Left colon (tissue), 2 donors: ENCODE results near the gene RILPL1. TPM values are rescaled to one million over a fixed set of nuclear protein-coding genes. Genes with fewer than 3 reads are reported as not detected.
"Not testable (repeated sequence)": the region's sequence is repeated elsewhere in the genome, so short reads cannot be mapped to it uniquely, and the experiment has no call there.

Experiments used
- ATAC-seq: fragments of 200-7000 bp; cut with Tn5 transposase; one replicate; pipeline ENCODE4 v1.9.1; 2020; ENCODE audit warnings: mild to moderate bottlenecking, moderate library complexity
- DNase-seq, 2 donors: peaks; one replicate each; pipeline ENCODE4 v3.0.0-alpha.2; 2020
- intact Hi-C, 2 donors: fragments of 100-400 bp; cut with DNase I in 1 of 2; cut with micrococcal nuclease in 1 of 2; formaldehyde crosslinking; loops; one replicate each; pipeline versions ENCODE4 v1.11.2 to v1.14.0; 2022; cut with DNase I, micrococcal nuclease
- total RNA-seq, 2 donors: library from RNA; stranded (reverse); fragmentation: NEBNext Ultra II Directional; extraction: Animal tissue kit (Norgen Biotek cat#: 25700); gene quantifications; one replicate each; pipeline ENCODE4 v1.2.1, GENCODE V29; 2021
- donor health status: DM: no; HTN: no; CAD: no.
- donor health status: DM: yes; HTN: yes; CAD: no.

The RILPL1 gene
- total RNA-seq, 2 donors from 2014 or later, result 4.3 to 4.9 TPM

- DNase-seq (peak; percentile 30 to 38), ATAC-seq (peak; percentile 45)
- intact Hi-C loops, result no loop called here
These were observed 490 bp downstream of the RILPL1 start for GRCh38 chr12:123532808-123533649.

- intact Hi-C loops, result no loop called here
- DNase-seq, result no peak
- ATAC-seq, result no peak
These were observed 1.5 kb downstream of the RILPL1 start for GRCh38 chr12:123532019-123532418.

- DNase-seq (no peak), ATAC-seq (no peak)
- intact Hi-C loops, result no loop called here
These were observed 2.4 kb downstream of the RILPL1 start for GRCh38 chr12:123531091-123531490.

- ATAC-seq (no peak), DNase-seq (no peak)
- intact Hi-C loops, result no loop called here
These were observed 2.9 kb downstream of the RILPL1 start for GRCh38 chr12:123530668-123531067.

- intact Hi-C loops, result no loop called here
- ATAC-seq (no peak), DNase-seq (no peak)
These were observed 3.8 kb downstream of the RILPL1 start for GRCh38 chr12:123529686-123530085.

GRCh38 chr12:123528858-123529257 lies 4.7 kb downstream of the RILPL1 start:
- DNase-seq (no peak), ATAC-seq (no peak)
- intact Hi-C loops, result no loop called here

- intact Hi-C loops, result no loop called here
- ATAC-seq (no peak), DNase-seq (no peak)
These were observed 6.9 kb downstream of the RILPL1 start for GRCh38 chr12:123526542-123527080.

GRCh38 chr12:123524378-123524777 lies 9.1 kb downstream of the RILPL1 start:
- ATAC-seq (no peak), DNase-seq (no peak)
- intact Hi-C loops, result no loop called here

GRCh38 chr12:123523518-123523917 lies 10.0 kb downstream of the RILPL1 start:
- no peak for DNase-seq
- no peak for ATAC-seq
- intact Hi-C loops, result no loop called here

- no peak for DNase-seq
- intact Hi-C loops, result no loop called here
These were observed 11.4 kb downstream of the RILPL1 start for GRCh38 chr12:123522164-123522563.

GRCh38 chr12:123520567-123521474 lies 12.7 kb downstream of the RILPL1 start:
- DNase-seq (no peak), ATAC-seq (no peak)
- intact Hi-C loops, result no loop called here

More at GRCh38 chr12:123522164-123522563, 11.4 kb downstream of the RILPL1 start:
- no peak for ATAC-seq

GRCh38 chr12:123519141-123520001 lies 14.1 kb downstream of the RILPL1 start:
- DNase-seq (peak in 1 of 2 donors; percentile 6), ATAC-seq (peak; percentile 45)
- intact Hi-C loops, result no loop called here

- DNase-seq (no peak), ATAC-seq (no peak)
- intact Hi-C loops, result no loop called here
These were observed 17.2 kb downstream of the RILPL1 start for GRCh38 chr12:123516216-123516780.

GRCh38 chr12:123514582-123515221 lies 18.8 kb downstream of the RILPL1 start:
- not testable (repeated sequence) for ATAC-seq

GRCh38 chr12:123513805-123514204 lies 19.7 kb downstream of the RILPL1 start:
- intact Hi-C loops, result no loop called here
- DNase-seq, result no peak
- no peak for ATAC-seq

More at GRCh38 chr12:123514582-123515221, 18.8 kb downstream of the RILPL1 start:
- DNase-seq, intact Hi-C loops: not testable (repeated sequence)

- intact Hi-C loops, result no loop called here
- DNase-seq (no peak), ATAC-seq (no peak)
These were observed 20.5 kb downstream of the RILPL1 start for GRCh38 chr12:123512838-123513665.

- ATAC-seq (no peak), DNase-seq (no peak)
- intact Hi-C loops, result no loop called here
These were observed 26.7 kb downstream of the RILPL1 start for GRCh38 chr12:123506843-123507236.
